ENCODE results near the gene FAM72B. TPM values are rescaled to one million over a fixed set of nuclear protein-coding genes. Genes with fewer than 3 reads are reported as not detected.
"Not testable (repeated sequence)": the region's sequence is repeated elsewhere in the genome, so short reads cannot be mapped to it uniquely, and the experiment has no call there.

Gene FAM72B
- total and polyA plus RNA-seq, 2 of the 4 experiments (the other 2 are of a cell fraction), result 1.6 to 2.2 TPM

- dilution Hi-C loops (cut with HindIII; ENCODE audit: low sequenced_read_pairs, unreplicated experiment); BruUV-seq (replicated peaks): not testable (repeated sequence)
- peak; percentile 78 for ATAC-seq (ENCODE audit: low read depth)
These were observed 20.0 kb downstream of the FAM72B start for GRCh38 chr1:121163850-121164757.

GRCh38 chr1:121161199-121161901, 22.8 kb downstream of the FAM72B start:
- H3K14ac ChIP-seq (replicated peaks; ENCODE audit: low read depth, low read length); H3K56ac ChIP-seq (ENCODE audit: extremely low read depth, insufficient read depth, low read length); H3K18ac ChIP-seq (ENCODE audit: low read depth, low read length); H2AFZ ChIP-seq (replicated peaks; ENCODE audit: low read length, poor library complexity); H4K20me1 ChIP-seq (ENCODE audit: insufficient read depth, low read length); H4K8ac ChIP-seq (ENCODE audit: low read depth in 2 of 2, low read length in 2 of 2); CTCF ChIA-PET; H3K4me2 ChIP-seq (ENCODE audit: low read depth, low read length); H2BK5ac ChIP-seq (ENCODE audit: low read depth, low read length, poor library complexity, severe bottlenecking); H2BK15ac ChIP-seq (ENCODE audit: low read depth, low read length); H3K9me3 ChIP-seq (ENCODE audit: control insufficient read depth, insufficient read depth, low read length); H3K4me3 ChIP-seq (ENCODE audit: insufficient read depth, low read depth, low read length); H3K9me1 ChIP-seq (ENCODE audit: insufficient read depth, low read length); H3K4me1 ChIP-seq (ENCODE audit: control insufficient read depth, insufficient read depth, low read length); DNase-seq; H2BK120ac ChIP-seq (ENCODE audit: low read depth, low read length); dilution Hi-C loops (cut with HindIII; ENCODE audit: low sequenced_read_pairs, unreplicated experiment); H4K91ac ChIP-seq (ENCODE audit: insufficient read depth, low read depth, low read length); H2AK9ac ChIP-seq (replicated peaks; ENCODE audit: low read depth, low read length, poor library complexity); H4K5ac ChIP-seq (ENCODE audit: low read depth, low read length); H3K27ac ChIP-seq (ENCODE audit: insufficient read depth, low read length); BruUV-seq (replicated peaks); ATAC-seq (ENCODE audit: low read depth); H3K4ac ChIP-seq (ENCODE audit: low read depth, low read length); H3K36me3 ChIP-seq (ENCODE audit: control insufficient read depth, insufficient read depth, low read length); H2AK5ac ChIP-seq (ENCODE audit: low read depth, low read length); H3K23ac ChIP-seq (ENCODE audit: low read depth, low read length); intact Hi-C loops (cut with micrococcal nuclease); POLR2A ChIA-PET (ENCODE audit: unreplicated experiment); in situ Hi-C loops (cut with MboI; ENCODE audit: low sequenced_read_pairs); H3K9ac ChIP-seq (ENCODE audit: low read depth, low read length); H3K27me3 ChIP-seq (ENCODE audit: control insufficient read depth, insufficient read depth, low read length); H2BK20ac ChIP-seq (ENCODE audit: low read depth, low read length); H3K79me1 ChIP-seq (ENCODE audit: low read depth in 1 of 2, low read length in 2 of 2): not testable (repeated sequence)
- no CpG with 5 or more reads among the region's 6 CpGs for WGBS, 2 experiments (ENCODE audit: extremely low coverage in 2 of 2, insufficient read length in 1 of 2)

More at GRCh38 chr1:121163850-121164757, 20.0 kb downstream of the FAM72B start:
- H2BK15ac ChIP-seq (ENCODE audit: low read depth, low read length); H3K36me3 ChIP-seq (ENCODE audit: control insufficient read depth, insufficient read depth, low read length); H3K56ac ChIP-seq (ENCODE audit: extremely low read depth, insufficient read depth, low read length); H3K27ac ChIP-seq (ENCODE audit: insufficient read depth, low read length); H4K5ac ChIP-seq (ENCODE audit: low read depth, low read length); H3K9me1 ChIP-seq (ENCODE audit: insufficient read depth, low read length); H3K4me3 ChIP-seq (ENCODE audit: insufficient read depth, low read depth, low read length); CTCF ChIA-PET; H4K91ac ChIP-seq (ENCODE audit: insufficient read depth, low read depth, low read length); H3K9ac ChIP-seq (ENCODE audit: low read depth, low read length); H3K23ac ChIP-seq (ENCODE audit: low read depth, low read length); H3K4me2 ChIP-seq (ENCODE audit: low read depth, low read length); POLR2A ChIA-PET (ENCODE audit: unreplicated experiment); intact Hi-C loops (cut with micrococcal nuclease); in situ Hi-C loops (cut with MboI; ENCODE audit: low sequenced_read_pairs); H4K20me1 ChIP-seq (ENCODE audit: insufficient read depth, low read length); H3K9me3 ChIP-seq (ENCODE audit: control insufficient read depth, insufficient read depth, low read length); H3K79me1 ChIP-seq (ENCODE audit: low read depth in 1 of 2, low read length in 2 of 2); H3K18ac ChIP-seq (ENCODE audit: low read depth, low read length); H2BK120ac ChIP-seq (ENCODE audit: low read depth, low read length); H3K4me1 ChIP-seq (ENCODE audit: control insufficient read depth, insufficient read depth, low read length); H3K4ac ChIP-seq (ENCODE audit: low read depth, low read length); H2AK5ac ChIP-seq (ENCODE audit: low read depth, low read length); H2BK5ac ChIP-seq (ENCODE audit: low read depth, low read length, poor library complexity, severe bottlenecking); H3K27me3 ChIP-seq (ENCODE audit: control insufficient read depth, insufficient read depth, low read length); H2BK20ac ChIP-seq (ENCODE audit: low read depth, low read length); H4K8ac ChIP-seq (ENCODE audit: low read depth in 2 of 2, low read length in 2 of 2); H2AK9ac ChIP-seq (replicated peaks; ENCODE audit: low read depth, low read length, poor library complexity); H3K14ac ChIP-seq (replicated peaks; ENCODE audit: low read depth, low read length); H2AFZ ChIP-seq (replicated peaks; ENCODE audit: low read length, poor library complexity): not testable (repeated sequence)
- DNase-seq, result peak; percentile 63
- no CpG with 5 or more reads among the region's 5 CpGs for WGBS, 2 experiments (ENCODE audit: extremely low coverage in 2 of 2, insufficient read length in 1 of 2)
